Epithelial cell of esophagus (primary cell): Measurements from ENCODE around the gene ECHS1.
A peak's percentile ranks its signal among the peaks of the same experiment; 100 is the strongest.

Experiments
- DNase-seq: peaks from one replicate; pipeline ENCODE4 v3.0.0; 2010; ENCODE audit warnings: low read depth
- H3K4me3 ChIP-seq: 2 replicates; pipeline ENCODE4 v1.5.1; 2011; ENCODE audit warnings: mild to moderate bottlenecking, low read length, control low read depth
- TF ChIP-seq, protein P1 (sequence below): IDR thresholded peaks from 2 replicates; pipeline ENCODE4 v1.5.1; 2011; ENCODE audit warnings: low read depth, mild to moderate bottlenecking, low read length, control low read depth, inconsistent platforms; ENCODE audit not compliant: insufficient read depth; ENCODE audit errors: missing control alignments

ECHS1 gene

GRCh38 chr10:133397938-133398337, 24.8 kb upstream of the ECHS1 start:
- no peak overlapping the region for H3K4me3 ChIP-seq
- TF ChIP-seq, protein P1, sequence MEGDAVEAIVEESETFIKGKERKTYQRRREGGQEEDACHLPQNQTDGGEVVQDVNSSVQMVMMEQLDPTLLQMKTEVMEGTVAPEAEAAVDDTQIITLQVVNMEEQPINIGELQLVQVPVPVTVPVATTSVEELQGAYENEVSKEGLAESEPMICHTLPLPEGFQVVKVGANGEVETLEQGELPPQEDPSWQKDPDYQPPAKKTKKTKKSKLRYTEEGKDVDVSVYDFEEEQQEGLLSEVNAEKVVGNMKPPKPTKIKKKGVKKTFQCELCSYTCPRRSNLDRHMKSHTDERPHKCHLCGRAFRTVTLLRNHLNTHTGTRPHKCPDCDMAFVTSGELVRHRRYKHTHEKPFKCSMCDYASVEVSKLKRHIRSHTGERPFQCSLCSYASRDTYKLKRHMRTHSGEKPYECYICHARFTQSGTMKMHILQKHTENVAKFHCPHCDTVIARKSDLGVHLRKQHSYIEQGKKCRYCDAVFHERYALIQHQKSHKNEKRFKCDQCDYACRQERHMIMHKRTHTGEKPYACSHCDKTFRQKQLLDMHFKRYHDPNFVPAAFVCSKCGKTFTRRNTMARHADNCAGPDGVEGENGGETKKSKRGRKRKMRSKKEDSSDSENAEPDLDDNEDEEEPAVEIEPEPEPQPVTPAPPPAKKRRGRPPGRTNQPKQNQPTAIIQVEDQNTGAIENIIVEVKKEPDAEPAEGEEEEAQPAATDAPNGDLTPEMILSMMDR: no peak
- peak; percentile 63 for DNase-seq

DNA sequence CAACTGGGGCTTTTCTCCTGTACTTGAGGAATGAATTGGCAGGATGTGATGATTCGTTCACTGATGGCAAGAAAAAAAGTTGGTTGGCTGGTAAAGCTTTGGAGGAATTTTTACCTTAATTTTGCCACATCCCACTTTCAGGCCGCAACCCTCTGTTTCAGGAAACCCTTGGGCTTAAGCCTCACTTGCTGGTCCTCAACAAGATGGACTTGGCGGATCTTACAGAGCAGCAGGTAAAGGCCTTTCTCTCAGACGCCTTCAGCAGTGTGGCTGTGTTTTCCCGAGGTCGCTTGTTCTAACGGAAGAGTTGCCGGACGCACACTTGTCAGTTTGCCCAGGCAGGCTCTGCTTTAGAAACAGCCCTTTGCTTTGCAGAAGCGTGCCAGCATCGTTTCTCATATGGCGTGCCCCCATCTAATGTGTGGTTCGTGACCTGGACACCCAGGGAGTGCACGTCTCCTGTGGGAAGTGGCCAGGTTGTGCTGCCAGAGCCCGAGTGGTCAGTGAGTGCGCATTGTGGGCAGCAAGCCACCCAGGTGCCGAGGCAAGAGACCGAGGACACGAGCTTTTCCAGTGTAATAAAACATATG, 23.0 kb upstream of the ECHS1 start:
- H3K4me3 ChIP-seq: no peak overlapping the region
- TF ChIP-seq, protein P1: no peak
- no peak for DNase-seq

DNA sequence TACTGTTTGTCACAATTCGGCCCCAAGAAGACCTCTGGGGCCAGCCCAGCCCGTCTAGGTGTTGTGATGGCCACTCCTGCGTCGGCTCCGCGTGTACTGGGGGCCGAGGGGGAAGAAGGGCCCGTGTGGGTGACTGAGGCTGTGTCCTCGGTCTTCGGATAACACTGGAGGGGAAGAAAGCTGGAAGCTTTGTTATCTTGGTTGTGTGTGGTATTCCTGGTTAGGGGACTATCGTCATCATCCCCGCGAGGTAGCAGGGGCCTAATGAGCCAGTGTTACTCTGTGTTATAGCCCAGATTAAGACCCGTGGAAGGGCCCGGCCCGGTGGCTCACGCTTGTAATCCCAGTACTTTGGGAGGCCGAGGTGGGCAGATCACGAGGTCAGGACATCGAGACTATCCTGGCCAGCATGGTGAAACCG, 21.7 kb upstream of the ECHS1 start:
- TF ChIP-seq, protein P1: no peak
- peak overlapping the region; percentile 87 for H3K4me3 ChIP-seq
- DNase-seq: no peak

DNA sequence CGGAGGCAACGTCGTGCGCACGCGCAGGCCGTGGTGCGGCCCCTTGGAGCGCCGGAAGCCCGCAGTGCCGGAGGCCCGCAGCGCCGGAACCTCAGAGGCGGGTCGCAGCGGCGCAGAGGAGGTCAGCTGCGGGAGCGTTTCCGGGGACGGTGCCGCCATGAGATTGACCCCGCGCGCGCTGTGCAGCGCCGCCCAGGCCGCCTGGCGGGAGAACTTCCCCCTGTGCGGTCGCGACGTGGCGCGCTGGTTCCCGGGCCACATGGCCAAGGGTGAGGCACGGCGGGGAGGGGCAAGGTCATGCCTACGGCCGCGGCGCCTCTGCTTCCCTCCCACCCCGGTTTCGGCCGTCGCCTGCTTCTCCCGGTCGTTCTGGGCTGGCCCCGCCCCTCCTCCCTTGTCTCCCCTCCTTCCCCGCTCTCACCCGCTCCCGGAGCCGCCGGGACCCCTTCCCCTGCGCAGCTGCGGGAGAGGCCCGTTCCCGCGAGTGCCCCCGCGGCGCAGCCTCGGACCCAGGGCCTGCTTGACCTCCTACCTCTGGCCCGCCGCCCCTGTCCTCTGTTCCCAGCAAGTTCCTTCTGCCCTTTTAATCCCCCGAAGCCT, 21.0 kb upstream of the ECHS1 start, which contains the start of gene MTG1:
Gene MTG1, plus strand, starts transcription at position 94 of the 600 bp plus-strand sequence. Its CDS starts 64 bp downstream, at position 158.
- TF ChIP-seq, protein P1: no peak
- DNase-seq: peak; percentile 90
- peak within 1 kb of the TSS; percentile 87 for H3K4me3 ChIP-seq

- TF ChIP-seq, protein P1: no peak
- DNase-seq: no peak
- H3K4me3 ChIP-seq: peak overlapping the region; percentile 87
Measured at GRCh38 chr10:133393401-133394063, 20.4 kb upstream of the ECHS1 start.

DNA sequence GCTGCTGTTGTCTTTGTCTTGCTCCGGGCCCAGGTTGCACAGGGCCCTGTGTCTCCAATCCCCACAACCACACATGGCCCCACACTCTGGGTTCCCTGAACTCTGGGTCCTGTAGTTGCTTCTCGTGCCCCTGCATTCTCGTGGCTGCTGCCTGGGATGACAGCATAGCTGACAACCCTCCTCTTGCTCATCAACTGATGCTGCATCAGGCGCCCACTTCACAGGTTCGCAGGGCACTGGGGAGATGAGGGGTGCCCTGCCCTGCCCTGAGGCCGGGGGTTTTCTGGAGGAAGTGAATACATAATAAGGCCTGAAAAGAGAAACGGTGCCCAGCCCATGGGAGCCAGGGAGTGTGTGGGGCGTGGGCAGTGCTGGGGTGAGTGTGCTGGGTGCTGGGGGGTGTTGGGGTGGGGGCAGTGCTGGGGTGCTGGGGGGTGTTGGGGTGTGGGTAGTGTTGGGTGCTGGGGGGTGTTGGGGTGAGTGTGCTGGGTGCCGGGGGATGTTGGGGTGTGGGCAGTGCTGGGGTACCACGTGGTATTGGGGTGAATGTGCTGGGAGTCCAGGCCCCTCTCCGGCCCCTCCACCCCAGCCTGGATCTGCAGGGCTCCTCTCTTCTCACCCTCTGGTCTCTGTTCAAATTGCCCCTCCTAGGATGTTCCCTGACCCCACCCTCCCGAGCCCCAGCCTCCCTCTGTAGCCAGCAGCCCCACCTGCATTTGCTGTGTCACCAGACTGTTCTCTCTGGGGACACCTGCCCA, 18.8 kb upstream of the ECHS1 start:
- TF ChIP-seq, protein P1: no peak
- no peak for DNase-seq
- H3K4me3 ChIP-seq: no peak overlapping the region
